Peyer's patch (tissue), 4 donors: ENCODE data around the gene ARID2. TPM values are rescaled to one million over a fixed set of nuclear protein-coding genes. Genes with fewer than 3 reads are reported as not detected.

ENCODE experiments used
- DNase-seq, 3 donors: peaks; one replicate each; pipeline ENCODE4 v3.0.0-alpha.2; 2017 to 2019
- H3K27ac ChIP-seq, 4 donors: fragments of 200-600 bp; sonication (generic); one replicate each; pipeline ENCODE4 v1.5.1; 2016 to 2019
- H3K27me3 ChIP-seq, 2 donors: fragments of 200-600 bp; sonication (generic); one replicate each; pipeline ENCODE4 v1.5.1; 2019
- H3K36me3 ChIP-seq, 3 donors: fragments of 200-600 bp; sonication (generic); one replicate each; pipeline ENCODE4 v1.5.1; 2016 to 2019
- H3K4me1 ChIP-seq, 4 donors: fragments of 200-600 bp; sonication (generic); one replicate each; pipeline ENCODE4 v1.5.1; 2016 to 2019
- H3K4me3 ChIP-seq, 4 donors: fragments of 200-600 bp; sonication (generic); 1 replicate in 3 of 4; 2 replicates in 1 of 4; pipeline ENCODE4 v1.5.1; 2016 to 2019; ENCODE audit warnings: mild to moderate bottlenecking in 1 of 4
- H3K9me3 ChIP-seq, 4 donors: fragments of 200-600 bp; sonication (generic); one replicate each; pipeline ENCODE4 v1.5.1; 2016 to 2019; ENCODE audit warnings: mild to moderate bottlenecking in 1 of 4
- CTCF ChIP-seq, 6 experiments: fragments of 450-650 bp in 4 of 6; fragments of 200-600 bp in 2 of 6; sonication (generic) in 1 of 6; IDR thresholded peaks; one replicate each; pipeline ENCODE4 v1.5.1; 2017 to 2019; ENCODE audit warnings: antibody characterized with exemption in 6 of 6, mild to moderate bottlenecking in 3 of 6, moderate library complexity in 1 of 6
- POLR2A ChIP-seq, 2 donors: fragments of 450-650 bp; IDR thresholded peaks; one replicate each; pipeline ENCODE4 v1.5.1; 2017; ENCODE audit warnings: antibody characterized with exemption in 2 of 2, mild to moderate bottlenecking in 2 of 2, moderate library complexity in 2 of 2
- total RNA-seq, 4 donors: library from RNA; depleted of rRNA; stranded (reverse); fragments of >200 nt; gene quantifications; one replicate each; pipeline ENCODE4 v1.1.0, GENCODE V29; 2016

Gene ARID2
- total RNA-seq, 4 donors from 2014 or later = 32.1 to 46.2 (median 41.5) TPM

DNA sequence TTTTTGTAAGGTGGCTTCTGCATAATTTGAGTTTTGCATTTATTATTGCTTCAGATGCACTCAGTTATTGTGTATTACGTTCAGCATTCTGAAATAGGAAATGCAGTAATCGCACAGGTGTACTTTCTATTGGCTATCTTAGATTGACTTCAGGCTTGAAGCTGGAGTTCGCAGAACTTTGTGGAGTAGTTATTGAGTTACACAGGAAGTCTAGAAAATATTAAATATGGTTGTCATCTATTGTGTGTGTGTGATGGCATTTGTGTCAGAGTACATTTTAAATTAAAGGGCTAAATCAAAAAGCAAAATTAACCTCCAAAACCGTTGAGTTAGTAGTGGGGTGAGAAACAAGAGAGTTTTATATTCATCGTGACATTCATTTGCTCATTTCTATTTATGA, 2.7 kb downstream of the ARID2 start:
- Histone ChIP-seq H3K36me3 (no peaks in the 10 kb centered on the region), H3K9me3 (no peaks in the 10 kb centered on the region), H3K4me1 (peaks cover 0 to 28% (median 10%) of the 10 kb centered on the region in 4 donors), H3K27ac (peak overlapping the region; percentile 27 to 100 (median 100)), H3K4me3 (peak overlapping the region in 2 of 4 donors; percentile 17 to 95), H3K27me3 (no peaks in the 10 kb centered on the region)
- no peak for DNase-seq
- TF ChIP-seq POLR2A (IDR thresholded peaks at IDR 0.05) = no peak
- TF ChIP-seq CTCF (IDR thresholded peaks at IDR 0.05) = no peak

GRCh38 chr12:45732936-45733335, 3.4 kb downstream of the ARID2 start:
- H3K9me3 ChIP-seq = no peaks in the 10 kb centered on the region
- H3K27me3 ChIP-seq = no peaks in the 10 kb centered on the region
- DNase-seq = no peak
- TF ChIP-seq POLR2A (IDR thresholded peaks at IDR 0.05) (no peak), CTCF (IDR thresholded peaks at IDR 0.05) (no peak)
- peaks cover 0 to 28% (median 10%) of the 10 kb centered on the region in 4 donors for H3K4me1 ChIP-seq
- H3K4me3 ChIP-seq = no peak overlapping the region
- H3K36me3 ChIP-seq = no peaks in the 10 kb centered on the region
- peak overlapping the region; percentile 42 to 100 (median 100) for H3K27ac ChIP-seq

DNA sequence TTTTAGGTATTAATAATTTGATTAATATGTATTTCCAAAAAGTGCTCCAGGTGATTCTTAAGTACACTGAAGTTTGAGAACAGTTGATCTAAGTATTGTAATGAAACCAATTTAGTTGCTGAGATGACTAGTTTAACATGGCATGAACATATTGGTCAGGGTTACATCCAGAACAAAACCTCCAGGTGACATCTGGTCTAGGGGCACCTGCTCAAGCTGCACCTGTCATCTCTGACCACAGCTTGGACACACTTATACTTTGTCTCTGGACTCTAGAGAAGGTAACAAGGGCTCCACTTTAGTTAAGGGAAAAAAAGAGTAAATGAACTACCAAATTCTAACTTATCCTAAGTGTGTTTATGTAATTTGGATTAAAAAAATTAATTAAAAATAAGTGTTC, 8.1 kb downstream of the ARID2 start:
- Histone ChIP-seq H3K36me3 (no peaks in the 10 kb centered on the region), H3K27me3 (no peaks in the 10 kb centered on the region), H3K4me3 (no peak overlapping the region), H3K9me3 (peaks cover 0 to 6% (median 0%) of the 10 kb centered on the region in 4 donors), H3K27ac (no peak overlapping the region), H3K4me1 (peaks cover 0 to 20% (median 5%) of the 10 kb centered on the region in 4 donors)
- DNase-seq = no peak
- no peak for TF ChIP-seq CTCF (IDR thresholded peaks at IDR 0.05)
- no peak for TF ChIP-seq POLR2A (IDR thresholded peaks at IDR 0.05)

DNA sequence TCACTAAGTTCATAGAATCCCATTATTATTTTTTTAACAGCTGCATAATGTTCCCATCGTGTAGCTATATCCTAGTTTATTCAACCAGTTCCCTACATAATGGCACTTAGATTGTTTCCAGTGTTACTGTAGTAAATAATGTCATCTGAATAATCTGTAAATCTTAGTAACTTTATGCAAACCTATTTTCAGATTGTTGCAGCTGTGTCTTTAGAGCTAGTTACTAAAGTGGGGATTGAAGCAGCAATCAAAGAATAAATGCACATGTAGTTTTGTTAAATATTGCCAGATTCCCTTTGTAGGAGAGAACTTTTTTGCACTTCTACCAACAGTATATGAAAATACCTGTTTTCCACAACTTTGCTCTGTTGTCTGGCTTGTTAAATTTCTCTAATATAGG, 13.1 kb downstream of the ARID2 start:
- Histone ChIP-seq H3K4me1 (no peaks in the 10 kb centered on the region), H3K4me3 (no peak overlapping the region), H3K27me3 (no peaks in the 10 kb centered on the region), H3K36me3 (no peaks in the 10 kb centered on the region), H3K27ac (no peak overlapping the region), H3K9me3 (peaks cover 0 to 7% (median 0%) of the 10 kb centered on the region in 4 donors)
- TF ChIP-seq CTCF (IDR thresholded peaks at IDR 0.05) (no peak), POLR2A (IDR thresholded peaks at IDR 0.05) (no peak)
- no peak for DNase-seq

GRCh38 chr12:45743247-45743646, 13.7 kb downstream of the ARID2 start:
- Histone ChIP-seq H3K27me3 (no peaks in the 10 kb centered on the region), H3K36me3 (no peaks in the 10 kb centered on the region), H3K27ac (no peak overlapping the region), H3K4me3 (no peak overlapping the region), H3K4me1 (no peaks in the 10 kb centered on the region), H3K9me3 (peaks cover 0 to 7% (median 0%) of the 10 kb centered on the region in 4 donors)
- TF ChIP-seq CTCF (IDR thresholded peaks at IDR 0.05) (no peak), POLR2A (IDR thresholded peaks at IDR 0.05) (no peak)
- DNase-seq = no peak

- DNase-seq = no peak
- Histone ChIP-seq H3K36me3 (no peaks in the 10 kb centered on the region), H3K27me3 (no peaks in the 10 kb centered on the region), H3K27ac (no peak overlapping the region), H3K9me3 (peaks cover 0 to 7% (median 0%) of the 10 kb centered on the region in 4 donors), H3K4me1 (no peaks in the 10 kb centered on the region), H3K4me3 (no peak overlapping the region)
- no peak for TF ChIP-seq POLR2A (IDR thresholded peaks at IDR 0.05)
- peak in 4 of 6 experiments; percentile 25 to 37 (median 31) for TF ChIP-seq CTCF (IDR thresholded peaks at IDR 0.05)
Measured at GRCh38 chr12:45745861-45746277, 16.4 kb downstream of the ARID2 start.
